ENCODE measurements around the gene EFNB2.

GRCh38 chr13:106450991-106451390, 84.5 kb downstream of the EFNB2 start:
- TF ChIP-seq CTCF (IDR thresholded peaks at IDR 0.05) (no peak), POLR2A (IDR thresholded peaks at IDR 0.05) (no peak)
